HUES48 (cell line): Measurements from ENCODE around the gene BPIFB2.

ENCODE experiments used
- H3K27ac ChIP-seq: one replicate; pipeline ENCODE4 v1.7.0; 2013; ENCODE audit warnings: low read depth, low read length, inconsistent platforms
- H3K27me3 ChIP-seq: 2 replicates; pipeline ENCODE4 v1.6.1; 2013; ENCODE audit warnings: mild to moderate bottlenecking, low read length; ENCODE audit not compliant: control insufficient read depth, insufficient read depth
- H3K36me3 ChIP-seq: 2 replicates; pipeline ENCODE4 v1.6.1; 2013; ENCODE audit warnings: low read length; ENCODE audit not compliant: control insufficient read depth, insufficient read depth
- H3K4me1 ChIP-seq: 2 replicates; pipeline ENCODE4 v1.6.1; 2013; ENCODE audit warnings: mild to moderate bottlenecking, low read length; ENCODE audit not compliant: control insufficient read depth, insufficient read depth
- H3K4me3 ChIP-seq: 2 replicates; pipeline ENCODE4 v1.5.1; 2013; ENCODE audit warnings: mild to moderate bottlenecking, low read depth, low read length
- H3K9ac ChIP-seq: 2 replicates; pipeline ENCODE4 v1.6.1; 2013; ENCODE audit warnings: mild to moderate bottlenecking, low read depth, low read length, moderate library complexity
- H3K9me3 ChIP-seq: 2 replicates; pipeline ENCODE4 v1.6.1; 2013; ENCODE audit warnings: low read length; ENCODE audit not compliant: control insufficient read depth, insufficient read depth

The BPIFB2 gene

DNA sequence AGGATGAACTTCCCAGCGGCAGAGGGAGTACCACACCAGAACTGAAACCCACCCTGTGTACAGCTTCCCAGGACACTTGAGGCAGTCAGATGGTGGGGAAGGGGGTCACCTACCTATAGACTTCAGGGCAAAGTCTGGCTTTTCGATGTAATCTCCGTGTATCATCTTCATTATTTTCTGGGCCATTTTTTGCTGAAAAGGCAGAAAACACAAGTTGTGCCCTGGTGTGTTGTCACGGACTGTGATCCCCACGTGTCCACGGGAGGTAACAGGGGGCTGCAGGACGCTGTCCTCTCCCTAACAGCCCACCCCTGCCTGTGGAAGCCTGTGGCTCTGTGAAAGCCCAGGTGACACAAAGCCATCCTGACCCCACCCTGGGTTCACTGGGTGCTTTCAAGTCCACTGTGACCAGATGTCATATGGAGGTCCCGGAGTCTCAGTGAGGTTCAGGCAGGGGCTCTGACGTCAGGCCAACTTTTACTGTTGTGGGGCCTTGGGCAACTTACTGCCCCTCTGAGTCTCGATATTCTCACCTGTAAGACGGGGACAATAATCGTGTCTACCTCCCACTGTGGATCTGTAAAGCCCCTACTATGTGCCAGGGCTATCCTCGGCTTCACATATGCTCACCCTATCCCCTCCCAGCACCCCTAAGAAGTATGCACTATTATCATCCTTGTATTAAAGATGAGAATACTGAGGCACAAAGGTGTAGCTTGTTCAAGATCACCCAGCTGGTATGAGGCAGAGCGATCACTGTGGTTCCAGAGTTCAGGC lies 17.8 kb upstream of the BPIFB2 start:
- Histone ChIP-seq H3K9ac (no peak overlapping the region), H3K9me3 (no peaks in the 10 kb centered on the region), H3K27me3 (no peaks in the 10 kb centered on the region), H3K4me1 (no peaks in the 10 kb centered on the region), H3K4me3 (no peak overlapping the region), H3K27ac (no peak overlapping the region), H3K36me3 (no peaks in the 10 kb centered on the region)

GRCh38 chr20:32990426-32990825 lies 17.1 kb upstream of the BPIFB2 start:
- Histone ChIP-seq H3K27ac (no peak overlapping the region), H3K4me3 (no peak overlapping the region), H3K27me3 (no peaks in the 10 kb centered on the region), H3K36me3 (no peaks in the 10 kb centered on the region), H3K4me1 (no peaks in the 10 kb centered on the region), H3K9ac (no peak overlapping the region), H3K9me3 (no peaks in the 10 kb centered on the region)

DNA sequence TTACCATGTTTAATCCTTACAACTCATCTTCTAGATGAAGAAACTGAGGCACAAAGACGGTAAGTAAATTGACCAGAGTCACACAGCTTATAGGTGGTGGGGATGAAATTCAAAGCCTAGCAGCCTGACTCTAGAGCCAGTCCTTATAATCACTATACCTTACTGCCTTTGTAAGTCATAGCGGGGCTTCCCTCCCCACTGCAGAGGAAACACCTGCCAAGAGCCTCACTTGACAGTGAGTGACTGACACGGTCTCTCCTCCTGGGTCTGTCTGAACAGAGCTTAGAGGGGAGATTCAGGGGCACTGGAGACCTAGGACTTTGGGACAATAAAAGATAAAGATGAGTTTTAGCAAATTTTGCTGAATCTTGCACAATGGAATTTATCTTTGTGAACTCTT lies 16.1 kb upstream of the BPIFB2 start:
- Histone ChIP-seq H3K4me1 (no peaks in the 10 kb centered on the region), H3K36me3 (no peaks in the 10 kb centered on the region), H3K27ac (no peak overlapping the region), H3K9ac (no peak overlapping the region), H3K9me3 (no peaks in the 10 kb centered on the region), H3K27me3 (no peaks in the 10 kb centered on the region), H3K4me3 (no peak overlapping the region)

DNA sequence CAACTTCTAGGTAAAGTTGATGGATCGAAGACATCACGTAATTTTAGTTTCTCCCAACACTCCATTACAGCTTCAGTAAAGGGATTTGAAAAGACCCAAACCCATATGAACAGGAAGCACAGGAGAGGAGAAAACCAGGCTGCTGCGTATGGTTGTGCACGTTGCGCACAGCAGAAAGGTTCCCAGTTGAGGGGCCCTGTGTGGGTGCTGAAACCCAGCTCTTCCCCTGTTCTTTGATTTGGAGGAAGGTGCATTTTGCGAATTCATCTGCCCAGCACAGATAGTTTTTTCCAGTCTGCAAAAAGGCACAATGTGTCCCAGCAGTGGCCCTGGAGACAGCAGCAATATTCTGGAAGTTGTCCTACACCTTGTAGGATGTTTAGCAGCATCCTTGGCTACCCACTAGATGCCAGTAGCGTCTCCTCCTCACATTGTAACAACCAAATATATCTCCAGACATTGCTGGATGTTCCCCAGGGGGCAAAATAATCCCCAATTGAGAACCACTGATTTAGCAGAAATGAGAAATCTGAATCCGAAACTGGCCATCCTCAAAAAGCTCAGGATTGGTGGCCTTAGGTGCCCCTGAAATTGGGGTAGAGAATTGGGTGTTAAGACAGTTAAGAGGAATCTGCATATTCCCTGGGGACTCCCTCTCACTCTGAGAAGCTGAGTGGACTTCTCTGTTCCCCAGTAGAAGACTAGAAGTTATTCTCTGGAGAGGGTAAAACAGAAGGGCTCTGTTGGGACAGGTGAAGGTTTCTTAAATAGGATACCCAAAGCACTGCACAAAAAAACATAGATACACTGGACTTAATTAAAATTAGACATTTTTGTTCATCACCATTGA lies 15.5 kb upstream of the BPIFB2 start:
- Histone ChIP-seq H3K4me1 (no peaks in the 10 kb centered on the region), H3K9me3 (no peaks in the 10 kb centered on the region), H3K9ac (no peak overlapping the region), H3K4me3 (no peak overlapping the region), H3K27ac (no peak overlapping the region), H3K27me3 (no peaks in the 10 kb centered on the region), H3K36me3 (no peaks in the 10 kb centered on the region)

DNA sequence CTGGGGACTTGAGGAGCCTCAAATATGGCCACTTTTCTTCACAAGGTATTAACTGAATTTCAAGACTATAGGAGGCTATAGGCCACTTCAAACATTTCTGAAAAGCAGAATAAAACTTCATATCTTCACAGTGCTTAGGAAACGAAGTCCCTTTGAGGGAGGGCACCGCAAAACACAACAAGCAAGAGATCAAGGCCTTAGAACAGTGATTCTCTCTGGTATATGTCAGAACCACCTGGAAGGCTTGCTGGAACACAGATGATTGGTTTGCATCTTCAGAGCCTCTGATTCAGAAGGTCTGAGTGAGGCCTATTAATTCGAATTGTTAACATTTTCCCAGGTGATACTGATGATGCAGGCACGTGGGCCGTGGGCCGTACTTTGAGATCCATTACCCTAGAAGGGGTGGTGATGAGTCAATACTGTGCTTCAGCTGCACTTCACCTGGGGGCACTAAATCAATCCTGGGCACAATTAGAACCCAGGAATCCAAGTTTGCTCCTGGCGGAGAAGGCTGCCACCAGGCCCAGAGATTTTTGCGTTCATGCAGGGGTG lies 13.9 kb upstream of the BPIFB2 start:
- H3K36me3 ChIP-seq, result no peaks in the 10 kb centered on the region
- H3K27ac ChIP-seq, result no peak overlapping the region
- no peak overlapping the region for H3K9ac ChIP-seq
- no peaks in the 10 kb centered on the region for H3K9me3 ChIP-seq
- H3K4me3 ChIP-seq, result no peak overlapping the region
- H3K27me3 ChIP-seq, result no peaks in the 10 kb centered on the region
- H3K4me1 ChIP-seq, result no peaks in the 10 kb centered on the region

DNA sequence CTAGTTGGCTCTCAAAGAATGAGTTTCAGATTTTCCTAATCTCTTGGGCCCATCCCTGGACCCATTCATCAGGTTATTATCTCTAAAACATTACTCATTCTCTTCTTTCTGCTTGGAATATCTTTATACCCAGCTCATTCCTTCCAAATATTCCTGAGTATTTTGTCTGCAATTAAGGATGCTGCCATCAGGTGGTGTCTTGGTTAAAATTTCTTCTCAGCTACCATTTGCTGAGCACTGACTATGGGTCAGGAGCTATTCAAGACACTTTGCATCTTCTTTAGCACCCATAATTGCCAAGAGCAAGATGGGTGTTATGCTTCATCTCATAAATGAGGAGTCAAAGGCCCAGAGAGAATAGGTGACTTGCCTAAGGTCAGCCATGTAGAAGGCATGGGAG lies 11.7 kb upstream of the BPIFB2 start:
- Histone ChIP-seq H3K36me3 (no peaks in the 10 kb centered on the region), H3K27ac (no peak overlapping the region), H3K27me3 (no peaks in the 10 kb centered on the region; the same call in 1 of the 2 replicates)

DNA sequence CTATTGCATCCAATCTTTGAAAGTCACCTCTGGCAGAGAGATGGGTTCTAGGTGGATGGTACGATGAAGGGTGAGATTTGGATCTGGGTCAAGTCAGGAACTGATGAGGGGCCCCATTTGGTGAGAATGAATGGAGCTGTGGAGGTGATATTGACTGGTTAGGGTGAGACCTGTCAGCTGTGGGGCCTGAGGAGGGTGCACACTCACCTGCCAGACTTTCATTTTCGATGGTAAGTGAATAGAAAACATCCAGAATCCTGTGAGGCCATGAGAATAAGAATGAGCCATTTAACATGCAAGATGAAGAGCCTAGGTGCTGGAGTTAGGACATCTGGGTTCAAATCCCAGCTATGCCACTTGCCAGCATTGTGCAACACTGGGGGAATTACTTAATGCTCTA lies 10.1 kb upstream of the BPIFB2 start:
- Histone ChIP-seq H3K9me3 (no peaks in the 10 kb centered on the region), H3K4me1 (no peaks in the 10 kb centered on the region), H3K4me3 (no peak overlapping the region), H3K27ac (no peak overlapping the region), H3K27me3 (no peaks in the 10 kb centered on the region; the same call in 1 of the 2 replicates), H3K9ac (no peak overlapping the region), H3K36me3 (no peaks in the 10 kb centered on the region)

More for the DNA sequence above, 11.7 kb upstream of the BPIFB2 start:
- no peak overlapping the region for H3K9ac ChIP-seq
- H3K9me3 ChIP-seq, result no peaks in the 10 kb centered on the region
- H3K4me3 ChIP-seq, result no peak overlapping the region
- H3K4me1 ChIP-seq, result no peaks in the 10 kb centered on the region

- Histone ChIP-seq H3K4me1 (no peaks in the 10 kb centered on the region), H3K27me3 (no peaks in the 10 kb centered on the region; the same call in 1 of the 2 replicates), H3K4me3 (no peak overlapping the region), H3K9ac (no peak overlapping the region), H3K27ac (no peak overlapping the region), H3K36me3 (no peaks in the 10 kb centered on the region), H3K9me3 (no peaks in the 10 kb centered on the region)
Observed at GRCh38 chr20:32999603-33000250, 7.8 kb upstream of the BPIFB2 start.

- Histone ChIP-seq H3K9ac (no peak overlapping the region), H3K4me1 (no peaks in the 10 kb centered on the region), H3K27ac (no peak overlapping the region), H3K36me3 (no peaks in the 10 kb centered on the region), H3K4me3 (no peak overlapping the region), H3K9me3 (no peaks in the 10 kb centered on the region), H3K27me3 (no peaks in the 10 kb centered on the region; the same call in 1 of the 2 replicates)
Observed at GRCh38 chr20:33000802-33001466, 6.6 kb upstream of the BPIFB2 start.

DNA sequence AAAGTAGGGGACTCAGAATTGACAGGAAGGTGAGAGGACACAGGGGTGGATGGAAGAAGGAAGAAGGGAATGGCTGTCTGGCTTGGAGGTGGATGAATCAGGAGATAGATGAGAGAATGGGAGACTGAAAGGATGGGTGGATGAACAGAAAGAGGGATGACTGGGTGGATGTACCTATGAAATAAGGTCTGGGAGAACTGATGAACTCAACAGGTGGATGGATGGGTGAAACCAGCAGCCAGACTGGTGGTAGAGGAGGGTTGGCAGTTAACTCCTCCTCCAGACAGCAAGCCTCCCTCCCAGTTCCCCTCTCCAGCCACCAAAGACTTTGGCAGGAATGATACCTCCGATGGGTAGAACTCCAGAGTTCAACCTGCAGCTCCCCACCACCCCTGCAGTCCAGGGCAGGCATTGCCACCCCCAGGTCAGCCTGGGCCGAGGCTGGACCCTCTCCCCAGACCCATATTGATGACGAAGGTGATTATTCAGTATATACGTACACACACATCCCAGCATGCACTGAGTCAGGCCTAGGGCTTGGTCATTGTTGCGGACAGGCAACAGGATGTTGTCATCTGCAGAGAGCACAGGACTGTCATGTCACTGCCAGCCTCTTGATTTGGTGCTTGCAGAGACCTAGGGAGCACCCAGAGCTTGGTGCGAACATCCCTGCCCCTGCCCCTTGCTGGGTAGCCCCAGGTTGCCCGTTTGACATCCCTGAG lies 5.3 kb upstream of the BPIFB2 start:
- Histone ChIP-seq H3K9me3 (no peaks in the 10 kb centered on the region), H3K9ac (no peak overlapping the region), H3K27me3 (no peaks in the 10 kb centered on the region; the same call in 1 of the 2 replicates), H3K4me1 (no peaks in the 10 kb centered on the region), H3K36me3 (no peaks in the 10 kb centered on the region), H3K4me3 (no peak overlapping the region), H3K27ac (no peak overlapping the region)
